ENCODE data around the gene SRC.

Gene SRC

GRCh38 chr20:37351689-37352607 lies 6.0 kb downstream of the SRC start:
- DNase-seq = no peak

- DNase-seq = no peak
Observed at GRCh38 chr20:37352608-37352980, 6.7 kb downstream of the SRC start.

- DNase-seq = no peak
Observed at GRCh38 chr20:37353285-37353849, 7.4 kb downstream of the SRC start.

- DNase-seq = no peak
Observed at GRCh38 chr20:37354210-37355195, 8.6 kb downstream of the SRC start.

DNA sequence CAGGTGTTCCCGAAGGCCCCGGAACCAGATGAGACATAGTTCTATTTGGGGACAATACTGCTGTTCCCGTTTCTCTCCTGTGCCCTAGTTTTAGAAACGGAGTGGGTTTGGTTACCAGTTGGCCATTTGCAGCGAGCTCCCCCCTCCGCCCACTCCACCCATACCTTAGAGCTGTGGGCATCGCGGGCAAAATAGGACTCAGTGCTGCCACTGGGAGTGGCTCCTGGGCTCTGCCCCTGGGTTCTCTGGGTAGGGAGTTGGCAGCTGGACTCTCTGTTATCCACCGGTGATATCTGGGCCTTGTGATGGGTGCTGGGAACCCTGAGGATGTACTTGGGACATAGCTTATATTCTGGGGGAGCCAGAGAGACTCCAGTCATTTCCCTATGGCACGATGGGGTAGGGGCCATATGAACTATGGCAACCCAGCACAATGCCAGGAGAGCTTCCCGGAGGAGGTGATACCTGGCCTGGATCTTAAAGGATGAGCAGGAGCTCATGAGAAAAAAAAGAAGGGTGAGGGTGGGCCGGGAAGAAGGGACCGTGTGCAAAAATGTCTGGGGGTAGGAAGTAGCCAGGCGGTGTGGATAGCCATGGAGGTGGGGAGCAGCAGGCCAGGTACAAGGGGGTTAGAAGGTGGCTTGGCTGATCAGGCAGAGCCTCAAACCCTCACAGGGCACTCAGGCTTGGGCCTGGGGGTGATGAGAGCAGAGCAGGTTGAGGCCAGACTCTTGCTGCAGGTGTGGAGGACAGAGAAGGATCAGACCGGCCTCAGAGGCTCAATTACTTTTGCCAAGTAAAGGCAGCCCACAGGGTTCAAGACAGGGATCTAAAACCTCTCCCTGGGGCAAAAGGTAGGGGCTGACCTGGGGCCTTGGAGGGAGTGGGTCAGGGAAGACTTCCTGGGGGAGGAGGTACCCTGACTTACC lies 9.6 kb downstream of the SRC start:
- DNase-seq = no peak

- no peak for DNase-seq
Observed at GRCh38 chr20:37356387-37356786, 10.4 kb downstream of the SRC start.

GRCh38 chr20:37356961-37357371 lies 11.0 kb downstream of the SRC start:
- no peak for DNase-seq

GRCh38 chr20:37357481-37358365 lies 11.8 kb downstream of the SRC start:
- peak; percentile 33 for DNase-seq

- DNase-seq = no peak
Observed at GRCh38 chr20:37358366-37359150, 12.6 kb downstream of the SRC start.

DNA sequence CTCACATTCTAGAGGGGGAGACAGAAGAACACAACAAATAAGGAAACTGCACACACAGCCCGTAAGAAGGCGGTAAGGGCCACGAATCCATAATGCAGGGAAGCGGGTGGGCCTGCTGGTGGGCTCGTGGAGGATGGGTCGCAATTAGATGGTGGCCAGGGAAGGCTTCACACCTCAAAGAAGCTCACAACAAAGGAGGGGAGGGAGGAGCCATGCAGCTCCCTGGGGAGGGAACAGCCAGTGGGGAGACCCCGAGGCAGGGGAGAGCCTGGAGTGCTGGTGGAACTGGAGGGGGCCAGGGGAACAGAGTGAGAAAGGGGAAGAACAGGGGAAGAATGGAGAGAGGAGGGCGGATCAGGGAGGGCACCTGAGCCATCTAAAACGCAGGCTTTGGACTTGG lies 13.4 kb downstream of the SRC start:
- no peak for DNase-seq

- DNase-seq = no peak
Observed at GRCh38 chr20:37359836-37360235, 13.9 kb downstream of the SRC start.

GRCh38 chr20:37360391-37361115 lies 14.6 kb downstream of the SRC start:
- no peak for DNase-seq

GRCh38 chr20:37361336-37361735 lies 15.4 kb downstream of the SRC start:
- no peak for DNase-seq

- no peak for DNase-seq
Observed at GRCh38 chr20:37362231-37362792, 16.4 kb downstream of the SRC start.

- no peak for DNase-seq
Observed at GRCh38 chr20:37362821-37363220, 16.9 kb downstream of the SRC start.

DNA sequence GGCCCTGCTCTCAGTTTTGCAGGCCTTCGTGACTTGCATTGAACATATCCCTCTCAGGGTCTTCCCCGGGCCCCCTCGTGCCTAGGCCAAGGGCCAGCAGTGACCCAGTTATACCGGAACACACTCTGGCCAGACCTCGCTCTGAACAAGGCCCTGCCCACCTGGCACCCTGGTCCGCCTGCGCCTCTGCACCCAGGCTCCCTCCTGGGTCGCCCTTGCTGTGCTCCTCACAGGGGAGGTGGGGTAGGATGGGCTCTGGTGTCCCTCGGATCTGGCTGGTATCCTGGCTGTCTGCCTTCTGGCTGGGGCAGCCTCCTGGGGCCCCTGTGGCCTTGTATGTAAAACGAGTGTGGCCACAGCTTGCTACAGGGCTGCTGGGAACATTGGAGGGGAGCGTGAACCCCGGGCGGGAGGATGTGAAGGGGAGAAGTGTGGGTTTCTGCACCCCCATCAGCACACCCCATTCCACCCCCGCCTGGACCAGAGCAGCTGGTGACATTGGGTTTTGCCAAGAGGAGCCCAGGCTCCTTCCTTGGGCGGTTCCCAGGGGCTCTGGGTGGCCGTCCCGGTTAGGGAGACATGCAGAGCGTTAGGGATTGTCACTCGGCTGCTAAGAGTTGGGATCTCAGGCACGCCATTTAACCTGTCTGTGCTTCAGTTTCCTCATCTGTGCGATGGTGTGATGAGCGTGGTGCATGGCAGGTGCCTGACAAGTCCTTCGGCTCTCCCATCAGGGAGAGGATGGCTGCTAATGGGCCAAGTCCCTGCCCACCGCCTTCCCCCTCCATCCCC lies 17.5 kb downstream of the SRC start:
- no peak for DNase-seq

DNA sequence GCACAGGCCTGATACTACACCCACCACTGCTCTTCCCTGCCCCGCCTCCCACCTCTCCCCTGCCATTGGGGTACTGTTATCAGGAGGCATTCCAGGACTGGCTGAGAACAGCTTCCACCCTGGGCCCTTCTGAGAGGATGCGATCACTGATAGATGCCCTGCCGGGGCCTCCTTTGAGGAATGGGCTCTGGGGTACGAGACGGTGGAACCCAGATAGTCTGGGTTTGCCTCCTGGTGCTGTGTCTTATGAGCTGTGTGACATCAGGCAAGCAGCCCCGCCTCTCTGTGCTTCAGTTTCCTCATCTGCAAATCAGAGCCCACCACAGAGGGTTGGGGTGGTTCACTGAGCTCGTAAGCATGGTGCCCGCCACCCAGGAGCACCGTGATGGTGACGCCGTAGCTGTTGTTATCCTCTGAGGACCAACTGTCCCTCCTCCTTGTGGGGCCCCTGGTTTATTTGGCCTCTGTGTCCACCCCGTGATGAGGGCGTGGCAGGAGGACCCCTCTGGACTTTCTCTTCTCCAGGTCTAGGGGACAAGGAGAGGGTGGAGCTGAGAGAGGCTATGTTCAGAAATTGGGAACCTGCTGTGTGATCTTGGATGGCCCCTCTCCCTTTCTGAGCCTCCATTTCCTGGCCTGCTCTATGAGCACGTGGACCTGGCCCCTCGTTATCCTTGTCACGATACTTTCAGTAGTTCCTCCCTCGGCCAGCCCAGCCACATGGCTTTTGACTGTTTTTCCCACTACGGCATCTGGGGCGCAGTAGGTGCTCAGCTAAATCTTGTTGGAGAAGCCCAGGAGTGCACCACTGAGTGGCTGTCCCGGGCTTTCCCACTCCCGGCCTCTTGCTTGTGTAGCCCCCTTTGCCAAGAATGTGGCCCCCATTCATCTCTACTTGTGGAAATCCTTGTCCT lies 18.3 kb downstream of the SRC start:
- DNase-seq = no peak
